HUES48 (cell line): Measurements from ENCODE around the gene CCDC57.
"Not testable (repeated sequence)": the region's sequence is repeated elsewhere in the genome, so short reads cannot be mapped to it uniquely, and the experiment has no call there.

Source experiments
- H3K27ac ChIP-seq: one replicate; pipeline ENCODE4 v1.7.0; 2013; ENCODE audit warnings: low read depth, low read length, inconsistent platforms
- H3K27me3 ChIP-seq: 2 replicates; pipeline ENCODE4 v1.6.1; 2013; ENCODE audit warnings: mild to moderate bottlenecking, low read length; ENCODE audit not compliant: control insufficient read depth, insufficient read depth
- H3K36me3 ChIP-seq: 2 replicates; pipeline ENCODE4 v1.6.1; 2013; ENCODE audit warnings: low read length; ENCODE audit not compliant: control insufficient read depth, insufficient read depth
- H3K4me1 ChIP-seq: 2 replicates; pipeline ENCODE4 v1.6.1; 2013; ENCODE audit warnings: mild to moderate bottlenecking, low read length; ENCODE audit not compliant: control insufficient read depth, insufficient read depth
- H3K4me3 ChIP-seq: 2 replicates; pipeline ENCODE4 v1.5.1; 2013; ENCODE audit warnings: mild to moderate bottlenecking, low read depth, low read length
- H3K9ac ChIP-seq: 2 replicates; pipeline ENCODE4 v1.6.1; 2013; ENCODE audit warnings: mild to moderate bottlenecking, low read depth, low read length, moderate library complexity
- H3K9me3 ChIP-seq: 2 replicates; pipeline ENCODE4 v1.6.1; 2013; ENCODE audit warnings: low read length; ENCODE audit not compliant: control insufficient read depth, insufficient read depth

The CCDC57 gene

DNA sequence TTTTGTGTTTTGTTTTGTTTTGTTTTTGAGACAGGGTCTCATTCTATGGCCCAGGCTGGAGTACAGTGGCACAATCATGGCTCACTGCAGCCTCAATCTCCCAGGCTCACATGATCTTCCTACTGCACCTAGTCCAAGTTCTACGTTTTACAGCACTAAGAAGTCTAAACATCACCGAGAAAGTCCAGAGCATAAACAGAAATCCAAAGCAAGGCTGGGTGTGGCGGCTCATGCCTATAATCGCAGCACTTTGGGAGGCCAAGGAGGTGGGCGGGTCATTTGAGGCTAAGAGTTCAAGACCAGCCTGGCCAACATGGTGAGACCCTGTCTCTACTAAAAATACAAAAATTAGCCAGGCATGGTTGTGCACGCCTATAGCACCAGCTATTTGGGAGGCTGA lies 19.6 kb downstream of the CCDC57 start:
- not testable (repeated sequence) for H3K9ac ChIP-seq, H3K9me3 ChIP-seq, H3K4me1 ChIP-seq, H3K27me3 ChIP-seq, H3K4me3 ChIP-seq, H3K27ac ChIP-seq
- H3K36me3 ChIP-seq: peaks cover 36% of the 10 kb centered on the region

DNA sequence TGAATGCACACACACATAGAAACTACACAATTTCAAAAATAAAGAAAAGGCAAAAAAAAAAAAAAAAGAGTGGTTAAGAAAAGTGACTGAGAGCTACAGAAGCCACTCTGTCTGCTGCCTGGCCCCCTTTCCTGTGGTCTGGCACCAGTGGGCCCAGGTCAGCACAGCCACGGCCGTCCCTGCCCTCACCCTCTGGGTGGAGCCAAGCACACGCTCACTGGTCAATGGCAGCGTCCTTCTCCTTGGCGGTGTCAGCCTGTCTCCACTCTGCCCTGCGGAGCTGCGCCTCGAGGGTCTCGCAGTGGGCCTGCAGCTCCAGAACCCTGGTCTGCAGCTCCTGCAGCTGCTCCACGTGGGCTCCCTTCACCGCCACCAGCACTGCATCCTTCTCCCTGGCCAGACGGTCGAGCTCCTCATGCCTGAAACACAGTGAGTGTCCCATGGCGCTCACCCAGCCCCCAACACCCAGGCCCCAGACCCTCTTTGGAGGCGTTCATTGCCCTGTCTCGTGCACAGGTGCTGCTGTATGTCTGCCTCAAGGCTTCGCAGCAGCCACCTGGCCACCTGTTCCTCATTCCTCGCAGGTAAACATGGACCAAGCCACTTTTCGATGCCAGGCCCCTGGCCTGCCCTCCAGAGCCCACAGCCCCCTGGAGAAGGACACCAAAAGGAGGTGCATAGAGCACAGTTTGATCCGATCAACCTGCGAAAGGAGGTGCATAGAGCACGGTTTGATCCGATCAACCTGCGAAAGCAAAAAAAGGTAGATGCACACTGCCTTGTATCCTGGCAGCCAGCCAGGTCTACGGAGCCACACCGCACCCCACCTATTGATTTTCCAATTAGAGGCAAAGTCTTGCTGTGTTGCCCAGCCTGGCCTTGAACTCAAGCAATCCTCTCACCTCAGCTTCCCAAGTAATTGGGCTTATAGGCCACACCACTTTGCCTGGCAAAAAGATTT lies 24.4 kb downstream of the CCDC57 start:
- H3K9me3 ChIP-seq: no peaks in the 10 kb centered on the region

DNA sequence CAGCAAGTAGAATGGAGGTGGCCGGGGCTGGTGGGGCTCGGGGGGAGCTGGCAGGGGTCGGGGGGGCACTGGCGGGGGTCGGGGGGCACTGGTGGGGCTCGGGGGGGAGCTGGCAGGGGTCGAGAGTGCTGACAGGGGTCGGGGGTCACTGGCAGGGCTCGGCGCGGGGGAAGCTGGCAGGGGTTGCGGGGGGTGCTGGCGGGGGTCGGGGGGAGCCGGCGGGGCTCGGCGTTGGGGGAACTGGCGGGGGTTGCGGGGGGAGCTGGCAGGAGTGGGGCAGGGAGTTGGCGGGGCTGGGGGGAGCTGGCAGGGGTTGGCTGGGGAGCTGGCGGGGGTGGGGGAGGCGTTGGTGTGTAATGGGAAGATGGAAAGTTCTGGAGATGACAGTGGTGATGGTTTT lies 25.1 kb downstream of the CCDC57 start:
- H3K9ac ChIP-seq: no peak overlapping the region
- no peaks in the 10 kb centered on the region for H3K4me1 ChIP-seq
- no peaks in the 10 kb centered on the region for H3K27me3 ChIP-seq
- no peaks in the 10 kb centered on the region for H3K9me3 ChIP-seq
- H3K4me3 ChIP-seq: no peak overlapping the region
- peaks cover 23% of the 10 kb centered on the region for H3K36me3 ChIP-seq
- no peak overlapping the region for H3K27ac ChIP-seq

More for the DNA sequence above, 24.4 kb downstream of the CCDC57 start:
- H3K4me3 ChIP-seq: no peak overlapping the region
- no peaks in the 10 kb centered on the region for H3K4me1 ChIP-seq
- H3K9ac ChIP-seq: no peak overlapping the region
- H3K36me3 ChIP-seq: peaks cover 23% of the 10 kb centered on the region
- H3K27ac ChIP-seq: no peak overlapping the region
- no peaks in the 10 kb centered on the region for H3K27me3 ChIP-seq

DNA sequence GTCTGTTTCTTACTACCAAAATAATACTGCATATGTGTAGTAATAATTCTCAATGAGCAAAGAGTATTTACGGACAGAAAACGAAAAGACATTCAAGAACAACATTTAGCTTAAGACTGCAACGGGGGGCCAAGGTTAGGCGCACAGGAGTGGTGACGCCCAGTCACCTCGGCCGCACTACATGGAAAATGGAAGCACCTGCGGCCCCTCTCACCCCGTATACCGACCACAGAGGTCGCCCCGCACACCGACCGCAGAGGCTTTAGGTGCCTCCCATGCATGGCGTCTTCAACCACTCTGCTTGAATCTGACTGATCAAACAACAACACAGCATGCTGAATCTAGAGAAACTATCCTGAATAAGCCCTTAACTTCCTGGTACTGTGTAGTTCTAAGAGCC lies 26.4 kb downstream of the CCDC57 start:
- H3K36me3 ChIP-seq: peaks cover 19% of the 10 kb centered on the region
- no peaks in the 10 kb centered on the region for H3K9me3 ChIP-seq
- H3K9ac ChIP-seq: no peak overlapping the region
- H3K4me3 ChIP-seq: no peak overlapping the region
- H3K27ac ChIP-seq: no peak overlapping the region
- H3K27me3 ChIP-seq: no peaks in the 10 kb centered on the region
- no peaks in the 10 kb centered on the region for H3K4me1 ChIP-seq

DNA sequence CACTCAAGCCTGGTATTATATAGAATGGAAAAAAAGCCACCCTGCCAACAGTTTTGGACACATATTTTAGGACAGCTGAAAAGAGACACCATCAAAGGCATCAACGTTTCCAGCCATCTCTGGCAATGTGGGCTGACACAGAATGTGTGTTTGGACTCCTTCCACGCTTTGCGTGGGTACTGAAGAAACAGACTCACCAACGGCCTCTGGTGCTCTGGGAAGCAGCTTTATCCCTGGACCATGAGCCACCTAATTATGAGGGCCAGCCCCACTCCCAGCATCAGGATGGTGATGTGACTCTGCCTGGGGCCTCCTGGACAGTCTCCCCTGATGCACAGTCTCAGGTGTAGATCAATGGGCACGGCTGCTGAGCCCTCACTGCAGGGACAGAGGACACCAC lies 27.9 kb downstream of the CCDC57 start:
- Histone ChIP-seq H3K36me3 (peaks cover 19% of the 10 kb centered on the region), H3K4me1 (no peaks in the 10 kb centered on the region), H3K9ac (no peak overlapping the region)

DNA sequence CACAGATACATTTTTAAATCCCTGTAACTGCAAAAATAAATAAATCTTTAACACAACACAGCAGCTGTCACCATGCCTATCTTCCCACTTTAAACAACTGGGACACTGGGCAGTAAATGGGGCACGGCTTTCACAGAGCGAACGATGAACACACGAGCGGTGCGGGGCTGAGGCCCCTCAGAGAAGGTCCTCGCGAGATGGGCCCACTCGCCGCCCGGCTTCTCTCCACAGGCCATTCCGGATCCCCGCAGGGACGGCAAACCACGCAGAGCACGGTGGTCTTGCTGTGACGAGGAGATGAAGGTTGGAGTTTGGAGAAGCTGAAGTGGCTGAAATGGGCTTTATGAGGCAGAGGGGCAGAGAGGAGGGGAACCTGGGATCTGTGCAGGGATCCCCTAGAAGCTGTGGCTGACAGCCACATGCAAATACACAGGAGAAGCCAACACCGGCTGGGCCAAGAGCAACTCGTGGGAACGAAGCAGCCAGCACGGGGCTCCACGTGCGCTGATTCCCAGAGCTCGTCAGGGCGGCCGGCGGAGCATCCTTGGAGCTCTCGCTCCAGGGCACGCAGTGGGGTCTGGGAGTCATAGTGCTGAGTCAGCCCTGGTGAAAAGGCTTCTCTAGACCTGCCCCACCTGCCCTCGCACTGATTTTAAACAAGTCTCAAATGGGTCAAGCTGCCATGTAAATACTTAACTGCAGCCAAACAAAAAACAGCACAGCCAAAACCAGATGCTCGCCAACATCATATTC lies 31.7 kb downstream of the CCDC57 start:
- Histone ChIP-seq H3K36me3 (peaks cover 22% of the 10 kb centered on the region), H3K9ac (no peak overlapping the region), H3K4me1 (no peaks in the 10 kb centered on the region), H3K27me3 (peaks cover 36% of the 10 kb centered on the region), H3K4me3 (no peak overlapping the region), H3K27ac (no peak overlapping the region), H3K9me3 (no peaks in the 10 kb centered on the region)

More for the DNA sequence above, 27.9 kb downstream of the CCDC57 start:
- H3K27me3 ChIP-seq: peaks cover 5% of the 10 kb centered on the region; the same call in 1 of the 2 replicates
- no peak overlapping the region for H3K4me3 ChIP-seq
- H3K9me3 ChIP-seq: no peaks in the 10 kb centered on the region
- H3K27ac ChIP-seq: no peak overlapping the region

DNA sequence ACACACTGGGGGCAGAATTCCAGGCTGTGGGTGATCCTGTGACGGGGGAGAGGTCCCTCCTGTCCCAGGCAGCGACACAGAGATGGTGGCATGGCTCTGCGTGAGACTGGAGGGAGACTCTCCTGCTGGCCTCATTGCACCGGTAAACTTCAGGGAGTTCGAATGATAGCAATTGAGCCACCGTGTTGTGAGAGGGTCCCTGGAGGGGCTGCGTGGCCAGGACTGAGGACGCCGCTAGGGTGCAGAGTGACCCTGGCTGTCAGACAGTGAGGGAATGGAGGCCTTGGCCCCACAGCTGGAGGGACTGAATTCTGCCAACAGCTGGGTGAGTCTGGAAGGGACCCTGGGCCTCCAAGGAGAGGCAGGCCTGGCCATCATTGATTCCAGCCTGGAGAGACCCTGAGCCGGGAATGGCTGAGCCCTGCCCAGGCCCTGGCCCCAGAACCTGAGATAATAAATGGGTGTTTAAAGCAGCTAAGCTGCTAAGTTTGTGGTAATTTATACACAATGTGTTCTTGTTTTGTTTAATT lies 32.6 kb downstream of the CCDC57 start:
- no peak overlapping the region for H3K9ac ChIP-seq
- peaks cover 8% of the 10 kb centered on the region; the same call in 1 of the 2 replicates for H3K4me1 ChIP-seq
- H3K4me3 ChIP-seq: no peak overlapping the region
- no peak overlapping the region for H3K27ac ChIP-seq
- H3K27me3 ChIP-seq: peaks cover 46% of the 10 kb centered on the region
- peaks cover 22% of the 10 kb centered on the region for H3K36me3 ChIP-seq
- H3K9me3 ChIP-seq: no peaks in the 10 kb centered on the region

DNA sequence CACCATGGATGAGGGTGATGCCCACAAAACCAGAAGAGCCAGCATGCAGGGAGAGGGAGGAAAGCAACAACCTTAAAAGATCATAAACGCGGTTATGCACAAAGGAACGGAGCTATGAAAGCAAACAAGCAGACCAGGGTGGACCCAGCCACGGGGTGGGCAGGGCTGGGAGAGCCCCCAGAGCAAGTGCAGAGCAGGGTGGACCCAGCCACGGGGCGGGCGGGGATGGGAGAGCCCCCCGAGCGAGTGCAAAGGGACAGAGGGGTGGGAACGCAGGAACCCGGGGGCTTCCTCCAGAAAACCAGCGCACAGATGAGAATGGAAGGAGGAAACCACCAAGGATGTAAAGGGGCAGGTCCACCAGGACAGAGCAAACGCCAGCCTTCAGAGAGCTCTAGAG lies 33.2 kb downstream of the CCDC57 start:
- no peaks in the 10 kb centered on the region for H3K9me3 ChIP-seq
- H3K4me1 ChIP-seq: peaks cover 13% of the 10 kb centered on the region
- peaks cover 51% of the 10 kb centered on the region for H3K27me3 ChIP-seq
- H3K9ac ChIP-seq: no peak overlapping the region
- H3K36me3 ChIP-seq: peaks cover 16% of the 10 kb centered on the region
- H3K4me3 ChIP-seq: no peak overlapping the region
- H3K27ac ChIP-seq: no peak overlapping the region

DNA sequence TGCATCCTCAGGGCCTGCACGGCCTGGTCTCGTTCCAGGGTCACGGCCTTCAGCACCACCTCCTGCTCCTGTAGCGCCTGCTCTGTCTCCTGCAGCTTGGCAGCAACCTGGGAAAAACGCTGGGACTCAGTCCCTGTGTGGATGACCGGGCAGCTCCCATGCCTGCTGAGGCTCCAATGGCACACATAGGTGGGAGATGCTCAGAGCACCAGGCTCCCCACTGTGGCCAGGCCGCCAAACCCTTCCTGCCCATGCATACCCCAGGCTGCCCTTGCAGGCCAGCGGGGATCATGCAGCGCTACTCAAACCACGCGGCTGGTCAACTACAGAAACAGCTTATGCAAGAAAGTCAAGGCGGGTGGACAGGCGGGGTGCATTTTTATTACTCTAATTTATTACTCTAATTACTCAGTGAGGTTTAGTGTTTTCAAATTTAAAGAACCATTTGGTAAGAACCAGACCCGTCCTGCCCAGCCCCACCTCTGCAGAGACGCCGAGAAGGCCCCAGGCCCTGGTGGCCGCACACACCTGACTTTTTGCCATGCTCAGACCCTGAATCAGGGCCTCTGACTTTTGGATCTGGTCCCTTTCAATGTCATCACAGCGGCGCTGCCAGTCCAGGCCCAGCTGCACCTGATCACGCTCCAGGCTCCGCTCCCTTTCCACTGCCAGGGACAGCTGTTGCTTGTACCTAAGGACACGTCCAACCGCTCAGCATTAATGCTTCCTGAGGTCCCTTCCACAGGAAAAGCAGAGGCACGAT lies 34.0 kb downstream of the CCDC57 start:
- H3K27ac ChIP-seq: no peak overlapping the region
- no peaks in the 10 kb centered on the region for H3K9me3 ChIP-seq
- peaks cover 56% of the 10 kb centered on the region for H3K27me3 ChIP-seq
- peaks cover 18% of the 10 kb centered on the region for H3K4me1 ChIP-seq
- peaks cover 11% of the 10 kb centered on the region for H3K36me3 ChIP-seq
- H3K9ac ChIP-seq: no peak overlapping the region
- no peak overlapping the region for H3K4me3 ChIP-seq

DNA sequence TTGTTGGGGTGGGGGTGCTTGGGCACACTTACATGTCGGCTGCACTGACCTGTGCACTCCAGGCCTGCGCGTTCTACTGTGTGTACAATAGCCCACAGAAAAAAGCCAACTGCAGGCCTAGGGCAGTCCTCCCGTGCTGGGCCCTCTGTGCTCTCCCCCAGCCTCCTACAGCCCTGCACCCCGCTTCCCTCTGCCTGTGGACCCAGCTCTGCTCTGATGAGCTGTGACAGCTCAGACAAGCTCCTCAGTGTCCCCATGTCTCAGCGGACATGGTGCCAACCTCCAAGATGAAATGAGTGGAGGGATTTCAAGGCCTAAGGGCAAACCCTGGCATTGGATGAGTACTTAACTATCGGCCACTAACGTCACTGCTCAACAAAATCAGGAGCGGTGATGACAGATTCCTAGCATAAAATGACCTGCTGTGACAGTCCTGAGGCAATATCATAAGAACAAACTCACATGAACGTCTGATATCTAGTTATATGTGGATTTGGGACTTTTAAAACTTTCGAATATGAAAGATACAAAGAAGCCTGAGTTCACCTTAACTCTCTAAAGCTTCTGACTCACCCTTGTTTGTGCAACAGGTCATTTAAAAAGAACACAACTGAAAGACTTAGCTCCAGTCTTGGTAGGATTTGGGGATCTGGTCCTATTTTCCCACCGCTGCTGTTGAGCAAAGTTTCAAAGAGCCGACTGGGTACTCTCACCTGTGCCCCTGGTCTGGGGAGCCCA lies 34.7 kb downstream of the CCDC57 start:
- H3K27me3 ChIP-seq: peaks cover 64% of the 10 kb centered on the region
- H3K9ac ChIP-seq: no peak overlapping the region
- H3K4me3 ChIP-seq: no peak overlapping the region
- H3K4me1 ChIP-seq: peaks cover 25% of the 10 kb centered on the region
- no peak overlapping the region for H3K27ac ChIP-seq
- H3K9me3 ChIP-seq: no peaks in the 10 kb centered on the region
- peaks cover 3% of the 10 kb centered on the region; the same call in 1 of the 2 replicates for H3K36me3 ChIP-seq
